ENCODE measurements around the gene TLDC2. TPM values are rescaled to one million over a fixed set of nuclear protein-coding genes. Genes with fewer than 3 reads are reported as not detected.
A peak's percentile ranks its signal among the peaks of the same experiment; 100 is the strongest.

TLDC2 gene
- total RNA-seq (10 to 100 TPM in 1 of 5 donors, 1 to 10 TPM in 2, not detected in 2; 1.5 to 15.1 (median 4.8) TPM), polyA plus RNA-seq (under 1 TPM; 0.13 to 0.62 (median 0.46) TPM)
- long read RNA-seq, donor 1, partial matches to known transcripts = 0 of 5 reads
- long read RNA-seq, donor 1, other reads (novel, unspliced or antisense) = 5 of 5 reads
- long read RNA-seq, donor 2, partial matches to known transcripts = 0 of 1 reads
- long read RNA-seq, donor 2, other reads (novel, unspliced or antisense) = 0 of 1 reads
- long read RNA-seq, donor 3 = 0 reads
- long read RNA-seq, donor 4 = 0 reads
- long read RNA-seq, donor 5 = 0 reads
- long read RNA-seq, donor 6, partial matches to known transcripts = 5 of 14 reads
- long read RNA-seq, donor 6, other reads (novel, unspliced or antisense) = 9 of 14 reads
- long read RNA-seq, donor 7 = 0 reads
- long read RNA-seq, donor 8 = 0 reads
- long read RNA-seq, donor 9 = 0 reads
- long read RNA-seq, donor 10 = 0 reads

GRCh38 chr20:36875702-36876472 is at the start of gene TLDC2:
Gene TLDC2 (plus strand): TSS chr20:36876138. CDS start chr20:36876175, 37 bp downstream.
- peak in 1 of 2 donors; percentile 73 for DNase-seq

GRCh38 chr20:36826554-36827244 is 49.2 kb upstream of the TLDC2 start:
- WGBS, 5 donors = 88 to 95% (median 90%) methylated on average over 7 of the region's 7 CpGs
- peaks cover 15 to 42% (median 30%) of the 10 kb centered on the region in 4 donors for H3K36me3 ChIP-seq
- intact Hi-C loops (cut with DNase I; ENCODE audit: low total_unique reads) = no loop called here
- no peaks in the 10 kb centered on the region for H3K9me3 ChIP-seq
- no peak for DNase-seq
- H3K4me1 ChIP-seq = peaks cover 23 to 81% (median 48%) of the 10 kb centered on the region in 4 donors
- TF ChIP-seq POLR2AphosphoS5 (IDR thresholded peaks at IDR 0.05) = no peak
- no peak for TF ChIP-seq EP300 (IDR thresholded peaks at IDR 0.05)
- no peak for TF ChIP-seq CTCF (IDR thresholded peaks at IDR 0.05)
- TF ChIP-seq POLR2A (IDR thresholded peaks at IDR 0.05) = no peak
- no peaks in the 10 kb centered on the region for H3K27me3 ChIP-seq
- H3K27ac ChIP-seq = no peak overlapping the region
- no peak overlapping the region for H3K4me3 ChIP-seq

More at GRCh38 chr20:36875702-36876472, at the start of gene TLDC2:
- H3K9me3 ChIP-seq = no peaks in the 10 kb centered on the region
- H3K27ac ChIP-seq = no peak within 1 kb of the TSS
- H3K4me1 ChIP-seq = peaks cover 0 to 12% (median 8%) of the 10 kb centered on the region in 4 donors
- no peaks in the 10 kb centered on the region for H3K27me3 ChIP-seq
- no peaks in the 10 kb centered on the region for H3K36me3 ChIP-seq
- no peak for TF ChIP-seq CTCF (IDR thresholded peaks at IDR 0.05)
- TF ChIP-seq POLR2AphosphoS5 (IDR thresholded peaks at IDR 0.05) = no peak
- TF ChIP-seq EP300 (IDR thresholded peaks at IDR 0.05) = no peak
- TF ChIP-seq POLR2A (IDR thresholded peaks at IDR 0.05) = no peak
- intact Hi-C loops (cut with DNase I; ENCODE audit: low total_unique reads) = no loop called here
- WGBS, 5 donors = 52 to 79% (median 72%) methylated on average over 11 to 14 of the region's 14 CpGs
- H3K4me3 ChIP-seq = no peak within 1 kb of the TSS

DNA sequence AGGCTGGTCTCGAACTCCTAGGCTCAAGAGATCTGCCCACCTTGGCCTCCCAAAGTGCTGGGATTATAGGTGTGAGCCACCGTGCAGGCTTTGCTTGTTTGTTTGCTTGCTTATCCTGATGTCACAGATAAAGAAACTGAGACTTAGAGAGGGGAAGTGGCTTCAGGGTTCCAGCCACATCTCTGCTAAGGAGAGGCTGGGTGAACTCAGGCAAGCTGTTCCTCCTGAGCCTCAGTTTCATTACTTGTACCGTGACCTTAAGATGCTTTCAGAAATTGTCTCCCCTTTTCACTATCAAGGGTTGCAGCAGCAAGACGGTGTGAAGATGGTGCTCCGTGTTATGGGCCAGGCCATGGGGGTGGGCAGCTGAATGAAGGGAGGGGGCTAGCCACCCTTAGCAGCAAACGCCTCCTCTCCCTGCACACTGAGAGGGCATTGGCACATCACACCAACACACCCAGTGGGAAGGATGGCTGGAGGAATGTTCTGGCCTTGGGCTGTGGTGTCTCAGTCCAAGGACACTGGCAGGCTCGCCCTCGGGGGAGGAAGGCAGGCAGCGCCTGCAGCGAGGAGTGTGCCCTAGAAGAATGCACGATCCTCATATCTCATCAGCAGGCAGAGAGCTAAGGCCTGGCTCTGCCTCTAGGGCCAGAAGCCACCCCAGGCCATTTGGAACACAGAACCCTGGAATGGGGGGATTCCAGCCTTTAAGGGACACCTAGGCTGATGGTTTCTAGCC is 48.2 kb upstream of the TLDC2 start:
- WGBS, 5 donors = 72 to 81% (median 78%) methylated on average over 11 of the region's 11 CpGs

More for the DNA sequence above, 48.2 kb upstream of the TLDC2 start:
- intact Hi-C loops (cut with DNase I; ENCODE audit: low total_unique reads) = no loop called here
- no peak for TF ChIP-seq POLR2AphosphoS5 (IDR thresholded peaks at IDR 0.05)
- no peak for TF ChIP-seq EP300 (IDR thresholded peaks at IDR 0.05)
- no peak for TF ChIP-seq CTCF (IDR thresholded peaks at IDR 0.05)
- no peak for TF ChIP-seq POLR2A (IDR thresholded peaks at IDR 0.05)
- Histone ChIP-seq H3K27ac (peak overlapping the region in 1 of 5 donors; percentile 49), H3K4me3 (no peak overlapping the region), H3K27me3 (no peaks in the 10 kb centered on the region), H3K4me1 (peaks cover 16 to 81% (median 48%) of the 10 kb centered on the region in 4 donors), H3K9me3 (no peaks in the 10 kb centered on the region), H3K36me3 (peaks cover 15 to 42% (median 30%) of the 10 kb centered on the region in 4 donors)
- no peak for DNase-seq

Data from stomach (tissue), 19 donors.